B cell (primary cell): Measurements from ENCODE around the gene DYNC2H1. TPM values are rescaled to one million over a fixed set of nuclear protein-coding genes. Genes with fewer than 3 reads are reported as not detected.

Source experiments
- ATAC-seq: fragments of 200-7000 bp; cut with Tn5 transposase; one replicate; pipeline ENCODE4 v1.10.0; 2021; ENCODE audit warnings: low read depth, mild to moderate bottlenecking, moderate number of reproducible peaks, moderate library complexity
- CTCF ChIA-PET: fragments of 350-600 bp; sonication (Branson Sonifier 250); formaldehyde crosslinking; loops from one replicate; lab custom pipeline; 2021; ENCODE audit warnings: antibody characterized with exemption, inconsistent platforms; lab: Charles Lee
- POLR2A ChIA-PET: fragments of 350-600 bp; sonication (Branson Sonifier 250); formaldehyde crosslinking; loops from one replicate; lab custom pipeline; 2021; ENCODE audit warnings: antibody characterized with exemption; lab: Charles Lee
- DNase-seq: peaks from one replicate; pipeline ENCODE4 v3.0.0; 2013
- H2AFZ ChIP-seq: 2 replicates; pipeline ENCODE4 v1.6.1; 2012; ENCODE audit warnings: mild to moderate bottlenecking, low read depth, low read length; ENCODE audit not compliant: insufficient read depth, poor library complexity, severe bottlenecking
- H3K27ac ChIP-seq, 2 donors: 1 replicate in 1 of 2; 2 replicates in 1 of 2; pipeline ENCODE4 v1.5.1; 2012 to 2013; ENCODE audit warnings: low read length in 2 of 2, mild to moderate bottlenecking in 2 of 2, moderate library complexity in 1 of 2
- H3K27me3 ChIP-seq, 4 experiments: fragments of 200-600 bp in 1 of 4; sonication (generic) in 1 of 4; replicated peaks in 1 of 4; 1 replicate in 2 of 4; 2 replicates in 2 of 4; pipeline versions ENCODE4 v1.6.1 to v1.7.0; 2013 to 2016; ENCODE audit warnings: low read length in 3 of 4, mild to moderate bottlenecking in 2 of 4, mixed read lengths in 1 of 4, moderate library complexity in 1 of 4; ENCODE audit not compliant: insufficient read depth in 4 of 4, control insufficient read depth in 3 of 4; ENCODE audit errors: control extremely low read depth in 1 of 4
- H3K36me3 ChIP-seq, 2 experiments: replicated peaks in 1 of 2; 1 replicate in 1 of 2; 2 replicates in 1 of 2; pipeline versions ENCODE4 v1.6.1 to v1.7.1; 2013; ENCODE audit warnings: low read length in 1 of 2; ENCODE audit not compliant: insufficient read depth in 2 of 2, control insufficient read depth in 1 of 2; ENCODE audit errors: control extremely low read depth in 1 of 2, extremely low read depth in 1 of 2
- H3K4me1 ChIP-seq, 2 donors: fragments of 200-600 bp in 1 of 2; sonication (generic) in 1 of 2; 1 replicate in 1 of 2; 2 replicates in 1 of 2; pipeline versions ENCODE4 v1.5.1 to v1.6.1; 2013 to 2017; ENCODE audit warnings: low read length in 2 of 2; ENCODE audit not compliant: control insufficient read depth in 2 of 2, insufficient read depth in 2 of 2
- H3K4me2 ChIP-seq: replicated peaks from 2 replicates; pipeline ENCODE3; 2012; ENCODE audit warnings: mild to moderate bottlenecking, low read depth, low read length; ENCODE audit not compliant: poor library complexity, severe bottlenecking
- H3K4me3 ChIP-seq, 5 experiments: fragments of 200-600 bp in 1 of 5; sonication (generic) in 1 of 5; 1 replicate in 3 of 5; 2 replicates in 2 of 5; pipeline versions ENCODE4 v1.5.1 to v1.7.0; 2011 to 2016; ENCODE audit warnings: low read length in 4 of 5, mild to moderate bottlenecking in 4 of 5, low read depth in 2 of 5, control low read depth in 1 of 5, moderate library complexity in 1 of 5; ENCODE audit not compliant: insufficient read depth in 1 of 5; ENCODE audit errors: control extremely low read depth in 1 of 5, extremely low read depth in 1 of 5
- H3K79me2 ChIP-seq: fragments of 200-600 bp; sonication (generic); one replicate; pipeline ENCODE4 v1.6.0; 2016; ENCODE audit warnings: low read length; ENCODE audit not compliant: control insufficient read depth, insufficient read depth
- H3K9ac ChIP-seq: fragments of 200-600 bp; sonication (generic); 2 replicates; pipeline ENCODE4 v1.6.1; 2017; ENCODE audit warnings: mild to moderate bottlenecking, low read length, moderate library complexity
- H3K9me3 ChIP-seq, 3 donors: one replicate each; pipeline versions ENCODE4 v1.6.1 to v1.7.1; 2013; ENCODE audit warnings: low read length in 2 of 3; ENCODE audit not compliant: control insufficient read depth in 2 of 3, insufficient read depth in 1 of 3; ENCODE audit errors: control extremely low read depth in 1 of 3
- H4K20me1 ChIP-seq: 2 replicates; pipeline ENCODE4 v1.6.0; 2012; ENCODE audit warnings: mild to moderate bottlenecking, low read length; ENCODE audit not compliant: insufficient read depth, control insufficient read depth, poor library complexity, severe bottlenecking
- H3K27ac Mint-ChIP-seq: one replicate; pipeline ENCODE4 v1.8.0; 2021; ENCODE audit warnings: mixed read lengths
- H3K27me3 Mint-ChIP-seq: one replicate; pipeline ENCODE4 v1.8.0; 2021; ENCODE audit warnings: mixed read lengths
- H3K4me1 Mint-ChIP-seq: one replicate; pipeline ENCODE4 v1.8.0; 2021; ENCODE audit warnings: mixed read lengths
- H3K4me3 Mint-ChIP-seq: one replicate; pipeline ENCODE4 v1.8.0; 2021; ENCODE audit warnings: mixed read lengths
- H3K9me3 Mint-ChIP-seq: one replicate; pipeline ENCODE4 v1.8.0; 2022; ENCODE audit warnings: mixed read lengths; ENCODE audit not compliant: insufficient read depth
- EZH2 ChIP-seq: IDR thresholded peaks from 2 replicates; pipeline ENCODE4 v1.6.1; 2012; ENCODE audit warnings: borderline replicate concordance, low read depth, mild to moderate bottlenecking, moderate library complexity, low read length; ENCODE audit not compliant: insufficient read depth, poor library complexity, severe bottlenecking
- WGBS: methylation state at CpG from one replicate; pipeline ENCODE4 v1.1.5; 2013; ENCODE audit warnings: missing lambda C conversion rate; ENCODE audit not compliant: insufficient coverage; 5-methylcytosine and 5-hydroxymethylcytosine counted together
- intact Hi-C: fragments of 100-400 bp; cut with micrococcal nuclease; formaldehyde crosslinking; loops from one replicate; pipeline ENCODE4 v1.10.0; 2022
- polyA plus RNA-seq: library from polyadenylated mRNA; depleted of rRNA; stranded (reverse); fragments of >200 nt; gene quantifications from 2 replicates; pipeline ENCODE4 v1.2.3, GENCODE V29; 2012
- total RNA-seq, 2 donors: library from RNA; stranded (reverse); fragments of 120-200 nt in 1 of 2; gene quantifications; 1 replicate in 1 of 2; 2 replicates in 1 of 2; pipeline versions ENCODE4 v1.2.3 to v1.2.4, GENCODE V29; 2013 to 2022
- TF ChIP-seq, protein P1 (sequence below): fragments of 200-600 bp; IDR thresholded peaks from one replicate; pipeline ENCODE4 v1.8.0; 2022; ENCODE audit warnings: antibody characterized with exemption, mild to moderate bottlenecking

Gene DYNC2H1
- total and polyA plus RNA-seq, 2 donors (not counting 1 experiment from before 2014, with no cell fraction given) = 0.92 to 7.8 TPM

DNA sequence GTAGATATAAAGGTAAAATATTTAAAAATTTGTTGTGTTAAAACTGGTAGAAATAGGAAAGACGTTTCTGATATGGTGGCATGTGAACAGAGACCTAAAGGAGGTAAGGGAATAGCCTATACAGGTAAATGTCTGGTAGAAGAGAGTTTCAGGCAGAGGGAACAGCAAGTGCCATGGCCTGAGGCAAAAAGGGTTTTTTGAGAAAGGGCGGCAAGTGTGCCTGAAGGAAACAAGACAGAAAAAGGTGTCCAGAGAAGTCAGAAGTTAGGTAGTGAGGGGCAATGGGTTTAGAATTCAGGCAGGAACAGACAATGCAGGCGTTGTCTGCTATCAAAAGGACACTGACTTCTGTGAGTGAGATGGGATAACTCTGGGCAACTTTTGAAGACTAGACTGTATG is 339.7 kb downstream of the DYNC2H1 start:
- Histone ChIP-seq H3K9me3 (no peaks in the 10 kb centered on the region), H3K36me3 (no peaks in the 10 kb centered on the region), H3K4me3 (no peak overlapping the region), H3K4me1 (no peaks in the 10 kb centered on the region), H3K27me3 (no peaks in the 10 kb centered on the region), H3K9ac (no peak overlapping the region), H3K4me2 (no peak overlapping the region), H2AFZ (no peak overlapping the region), H3K27ac (no peak overlapping the region), H3K79me2 (no peaks in the 10 kb centered on the region), H4K20me1 (no peaks in the 10 kb centered on the region)
- no peaks in the 10 kb centered on the region for H3K9me3 Mint-ChIP-seq
- ChIA-PET CTCF (interaction anchor here (0.8 kb wide), 1 partner anchor 454 kb away, joined by 3 read pairs; no protein-coding TSS in a partner anchor), POLR2A (no interaction called here)
- intact Hi-C loops = no loop called here
- ATAC-seq (no peak), DNase-seq (no peak)
- no peak for TF ChIP-seq EZH2
- TF ChIP-seq, protein P1, sequence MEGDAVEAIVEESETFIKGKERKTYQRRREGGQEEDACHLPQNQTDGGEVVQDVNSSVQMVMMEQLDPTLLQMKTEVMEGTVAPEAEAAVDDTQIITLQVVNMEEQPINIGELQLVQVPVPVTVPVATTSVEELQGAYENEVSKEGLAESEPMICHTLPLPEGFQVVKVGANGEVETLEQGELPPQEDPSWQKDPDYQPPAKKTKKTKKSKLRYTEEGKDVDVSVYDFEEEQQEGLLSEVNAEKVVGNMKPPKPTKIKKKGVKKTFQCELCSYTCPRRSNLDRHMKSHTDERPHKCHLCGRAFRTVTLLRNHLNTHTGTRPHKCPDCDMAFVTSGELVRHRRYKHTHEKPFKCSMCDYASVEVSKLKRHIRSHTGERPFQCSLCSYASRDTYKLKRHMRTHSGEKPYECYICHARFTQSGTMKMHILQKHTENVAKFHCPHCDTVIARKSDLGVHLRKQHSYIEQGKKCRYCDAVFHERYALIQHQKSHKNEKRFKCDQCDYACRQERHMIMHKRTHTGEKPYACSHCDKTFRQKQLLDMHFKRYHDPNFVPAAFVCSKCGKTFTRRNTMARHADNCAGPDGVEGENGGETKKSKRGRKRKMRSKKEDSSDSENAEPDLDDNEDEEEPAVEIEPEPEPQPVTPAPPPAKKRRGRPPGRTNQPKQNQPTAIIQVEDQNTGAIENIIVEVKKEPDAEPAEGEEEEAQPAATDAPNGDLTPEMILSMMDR = no peak
- H3K27me3 Mint-ChIP-seq = no peaks in the 10 kb centered on the region
- no peak overlapping the region for H3K27ac Mint-ChIP-seq
- no peak overlapping the region for H3K4me3 Mint-ChIP-seq
- H3K4me1 Mint-ChIP-seq = no peaks in the 10 kb centered on the region
- 88% methylated on average over 2 of the region's 3 CpGs for WGBS

DNA sequence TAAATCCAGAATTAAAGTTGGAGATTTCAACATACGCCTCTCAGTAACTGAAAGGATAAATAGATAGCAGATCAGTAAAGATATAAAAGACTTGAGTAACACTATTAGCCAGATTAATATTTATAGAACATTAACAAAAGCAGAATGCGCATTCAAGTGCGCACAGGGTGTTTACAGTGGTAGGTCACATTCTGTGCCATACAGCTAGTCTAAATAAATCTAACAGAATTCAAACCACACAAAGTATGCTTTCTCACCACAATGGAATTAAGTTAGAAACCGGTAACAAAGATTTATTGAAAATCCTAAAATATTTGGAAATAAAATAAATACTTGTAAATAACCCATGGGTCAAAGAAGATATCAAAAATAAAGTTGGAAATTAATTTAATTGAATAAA is 341.0 kb downstream of the DYNC2H1 start:
- no peaks in the 10 kb centered on the region for H3K9me3 ChIP-seq
- no peak overlapping the region for H3K4me3 ChIP-seq
- no peaks in the 10 kb centered on the region for H3K9me3 Mint-ChIP-seq
- H3K27me3 Mint-ChIP-seq = no peaks in the 10 kb centered on the region
- H3K27ac Mint-ChIP-seq = no peak overlapping the region
- H3K27me3 ChIP-seq = no peaks in the 10 kb centered on the region
- H3K4me2 ChIP-seq = no peak overlapping the region
- no peaks in the 10 kb centered on the region for H3K4me1 ChIP-seq
- H3K36me3 ChIP-seq = no peaks in the 10 kb centered on the region
- peaks cover 2% of the 10 kb centered on the region for H3K4me1 Mint-ChIP-seq
- H3K9ac ChIP-seq = no peak overlapping the region
- intact Hi-C loops = no loop called here
- H4K20me1 ChIP-seq = no peaks in the 10 kb centered on the region
- no peak for TF ChIP-seq EZH2
- TF ChIP-seq, protein P1 = no peak
- POLR2A ChIA-PET = no interaction called here
- no peak for DNase-seq
- no peak for ATAC-seq
- H3K27ac ChIP-seq = no peak overlapping the region
- H3K79me2 ChIP-seq = no peaks in the 10 kb centered on the region
- no peak overlapping the region for H3K4me3 Mint-ChIP-seq
- WGBS = no CpG with 5 or more reads among the region's 4 CpGs
- no peak overlapping the region for H2AFZ ChIP-seq
- CTCF ChIA-PET = no interaction called here
